Activated T-helper 2 cell treated with anti-CD3 and anti-CD28 coated beads, Interferon-gamma antibody, Interleukin-2, Interleukin-4, amounts not matched to agents 10 μg/mL and 5 μg/mL and 100 μg/mL, durations not matched to agents 14 hours and 24 hours and 36 hours (primary cell): Measurements from ENCODE around the gene PMEPA1. TPM values are rescaled to one million over a fixed set of nuclear protein-coding genes. Genes with fewer than 3 reads are reported as not detected.

Experiments
- DNase-seq: peaks from one replicate; pipeline ENCODE4 v3.0.0; 2021; ENCODE audit warnings: low spot score
- H3K27ac Mint-ChIP-seq: one replicate; pipeline ENCODE4 v1.8.0; 2021; ENCODE audit warnings: mixed read lengths
- H3K27me3 Mint-ChIP-seq: one replicate; pipeline ENCODE4 v1.8.0; 2021; ENCODE audit warnings: low read depth, mixed read lengths
- H3K36me3 Mint-ChIP-seq: one replicate; pipeline ENCODE4 v1.8.0; 2021; ENCODE audit warnings: low read depth, mixed read lengths
- H3K4me1 Mint-ChIP-seq: one replicate; pipeline ENCODE4 v1.8.0; 2021; ENCODE audit warnings: low read depth, mixed read lengths
- H3K4me3 Mint-ChIP-seq: one replicate; pipeline ENCODE4 v1.8.0; 2021; ENCODE audit warnings: low read depth, mild to moderate bottlenecking, moderate library complexity, mixed read lengths
- H3K9me3 Mint-ChIP-seq: one replicate; pipeline ENCODE4 v1.8.0; 2021; ENCODE audit warnings: mixed read lengths
- intact Hi-C: fragments of 100-400 bp; cut with micrococcal nuclease; formaldehyde crosslinking; loops from one replicate; pipeline ENCODE4 v1.15.1; 2023
- total RNA-seq: library from RNA; stranded (reverse); gene quantifications from 2 replicates; pipeline ENCODE4 v1.2.3, GENCODE V29; 2022

The PMEPA1 gene
- total RNA-seq, 1 donor from 2014 or later, result 1.1 TPM

DNA sequence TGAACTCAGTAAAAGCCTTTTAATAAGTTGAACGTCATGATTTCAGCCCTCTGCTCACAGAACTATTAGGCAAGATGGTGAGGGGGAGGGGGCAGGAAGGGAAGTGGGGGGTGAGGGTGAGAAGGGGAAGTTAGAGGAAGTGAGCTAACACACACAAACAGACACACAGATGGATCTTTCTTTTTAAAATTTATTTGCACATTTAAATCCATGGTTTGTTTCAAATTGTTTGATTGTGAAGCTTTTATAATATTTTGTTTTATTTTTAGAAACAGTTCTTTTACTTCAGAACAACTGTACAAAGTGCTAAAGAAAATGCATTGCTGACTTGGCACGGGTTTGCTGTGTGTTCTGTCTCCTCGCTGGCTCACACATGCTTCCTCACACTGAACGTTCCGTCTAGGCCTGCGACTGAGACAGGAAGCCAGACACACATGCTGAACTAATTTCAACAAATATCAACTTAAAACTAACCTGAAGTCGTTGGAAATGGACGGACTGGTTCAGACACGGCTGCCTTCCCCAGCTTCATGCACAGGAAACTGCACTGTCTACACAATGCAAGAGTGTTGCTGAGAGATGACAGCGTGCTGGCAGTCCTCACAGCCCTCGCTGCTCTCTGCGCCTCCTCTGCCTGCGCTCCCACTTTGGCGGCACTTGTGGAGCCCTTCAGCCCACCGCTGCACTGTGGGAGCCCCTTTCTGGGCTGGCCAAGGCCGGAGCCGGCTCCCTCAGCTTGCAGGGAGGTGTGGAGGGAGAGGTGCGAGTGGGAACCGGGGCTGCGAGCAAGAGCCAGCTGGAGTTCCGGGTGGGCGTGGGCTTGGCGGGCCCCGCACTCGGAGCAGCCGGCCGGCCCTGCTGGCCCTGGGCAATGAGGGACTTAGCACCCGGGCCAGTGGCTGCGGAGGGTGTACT is 81.5 kb downstream of the PMEPA1 start:
- Mint-ChIP-seq H3K27me3 (peaks cover 39% of the 10 kb centered on the region), H3K27ac (peak overlapping the region; percentile 98), H3K9me3 (peaks cover 22% of the 10 kb centered on the region), H3K36me3 (peaks cover 13% of the 10 kb centered on the region), H3K4me3 (peak overlapping the region; percentile 66), H3K4me1 (peaks cover 42% of the 10 kb centered on the region)
- intact Hi-C loops, result loop anchor here (1.0 kb wide), 1 partner anchor 9 kb away; no protein-coding TSS in a partner anchor
- DNase-seq, result no peak

GRCh38 chr20:57627339-57627738 is 82.5 kb downstream of the PMEPA1 start:
- Mint-ChIP-seq H3K27ac (no peak overlapping the region), H3K9me3 (peaks cover 22% of the 10 kb centered on the region), H3K36me3 (peaks cover 13% of the 10 kb centered on the region), H3K4me1 (peaks cover 43% of the 10 kb centered on the region), H3K27me3 (peaks cover 30% of the 10 kb centered on the region), H3K4me3 (no peak overlapping the region)
- no peak for DNase-seq
- intact Hi-C loops, result no loop called here

GRCh38 chr20:57625978-57626377 is 83.8 kb downstream of the PMEPA1 start:
- Mint-ChIP-seq H3K36me3 (peaks cover 13% of the 10 kb centered on the region), H3K4me1 (peaks cover 47% of the 10 kb centered on the region), H3K4me3 (no peak overlapping the region), H3K27ac (no peak overlapping the region), H3K9me3 (peaks cover 22% of the 10 kb centered on the region), H3K27me3 (peaks cover 19% of the 10 kb centered on the region)
- DNase-seq, result no peak
- intact Hi-C loops, result no loop called here

DNA sequence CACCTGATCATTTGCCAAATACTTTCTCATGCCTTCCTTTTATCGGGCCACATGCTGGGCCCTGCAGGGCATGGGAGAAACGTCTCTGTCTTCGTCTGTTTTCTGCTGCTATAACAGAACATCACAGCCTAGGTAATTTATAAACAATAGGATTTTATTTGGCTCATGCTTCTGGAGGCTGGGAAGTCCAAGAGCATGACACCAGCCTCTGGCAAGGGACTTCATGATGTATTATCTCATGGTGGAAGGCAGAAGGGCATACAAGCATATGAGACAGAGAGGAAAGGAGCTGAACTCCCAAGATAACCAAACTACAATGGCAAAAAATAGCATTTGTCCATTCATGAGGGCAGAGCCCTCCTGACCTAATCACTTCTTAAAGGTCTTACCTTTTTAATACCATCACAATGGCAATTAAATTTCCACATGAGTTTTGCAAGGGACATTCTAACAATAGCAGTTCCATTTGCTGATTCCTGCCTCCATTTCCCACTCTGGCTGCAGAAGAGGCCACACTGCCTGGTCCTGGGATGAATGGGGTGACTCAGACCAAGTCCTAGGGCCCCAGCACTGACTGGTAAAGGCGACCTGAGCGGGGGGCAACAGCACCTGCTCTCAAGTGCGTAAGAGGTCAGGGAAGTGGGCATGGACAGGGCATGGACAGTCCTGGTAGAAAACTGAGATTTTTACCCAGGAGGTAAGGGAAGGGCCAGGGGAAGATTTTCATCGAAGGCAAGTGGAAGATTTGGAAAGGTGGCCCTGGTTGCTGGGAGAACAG is 84.4 kb downstream of the PMEPA1 start:
- intact Hi-C loops, result no loop called here
- Mint-ChIP-seq H3K36me3 (peaks cover 13% of the 10 kb centered on the region), H3K4me1 (peaks cover 49% of the 10 kb centered on the region), H3K4me3 (no peak overlapping the region), H3K27me3 (peaks cover 14% of the 10 kb centered on the region), H3K27ac (no peak overlapping the region), H3K9me3 (peaks cover 21% of the 10 kb centered on the region)
- no peak for DNase-seq

GRCh38 chr20:57624124-57624523 is 85.7 kb downstream of the PMEPA1 start:
- intact Hi-C loops, result no loop called here
- H3K27ac Mint-ChIP-seq, result no peak overlapping the region
- H3K4me1 Mint-ChIP-seq, result peaks cover 48% of the 10 kb centered on the region
- H3K9me3 Mint-ChIP-seq, result peaks cover 16% of the 10 kb centered on the region
- DNase-seq, result no peak
- H3K36me3 Mint-ChIP-seq, result peaks cover 13% of the 10 kb centered on the region
- peaks cover 9% of the 10 kb centered on the region for H3K27me3 Mint-ChIP-seq
- no peak overlapping the region for H3K4me3 Mint-ChIP-seq

- H3K4me3 Mint-ChIP-seq, result no peak overlapping the region
- peaks cover 9% of the 10 kb centered on the region for H3K27me3 Mint-ChIP-seq
- H3K4me1 Mint-ChIP-seq, result peaks cover 54% of the 10 kb centered on the region
- peaks cover 16% of the 10 kb centered on the region for H3K9me3 Mint-ChIP-seq
- peak; percentile 55 for DNase-seq
- intact Hi-C loops, result no loop called here
- peaks cover 13% of the 10 kb centered on the region for H3K36me3 Mint-ChIP-seq
- no peak overlapping the region for H3K27ac Mint-ChIP-seq
Measured at GRCh38 chr20:57622579-57623381, 87.0 kb downstream of the PMEPA1 start.

- Mint-ChIP-seq H3K9me3 (peaks cover 16% of the 10 kb centered on the region), H3K4me1 (peaks cover 54% of the 10 kb centered on the region), H3K4me3 (no peak overlapping the region), H3K27ac (no peak overlapping the region), H3K27me3 (peaks cover 12% of the 10 kb centered on the region), H3K36me3 (peaks cover 13% of the 10 kb centered on the region)
- intact Hi-C loops, result no loop called here
- no peak for DNase-seq
Measured at GRCh38 chr20:57622201-57622570, 87.6 kb downstream of the PMEPA1 start.

DNA sequence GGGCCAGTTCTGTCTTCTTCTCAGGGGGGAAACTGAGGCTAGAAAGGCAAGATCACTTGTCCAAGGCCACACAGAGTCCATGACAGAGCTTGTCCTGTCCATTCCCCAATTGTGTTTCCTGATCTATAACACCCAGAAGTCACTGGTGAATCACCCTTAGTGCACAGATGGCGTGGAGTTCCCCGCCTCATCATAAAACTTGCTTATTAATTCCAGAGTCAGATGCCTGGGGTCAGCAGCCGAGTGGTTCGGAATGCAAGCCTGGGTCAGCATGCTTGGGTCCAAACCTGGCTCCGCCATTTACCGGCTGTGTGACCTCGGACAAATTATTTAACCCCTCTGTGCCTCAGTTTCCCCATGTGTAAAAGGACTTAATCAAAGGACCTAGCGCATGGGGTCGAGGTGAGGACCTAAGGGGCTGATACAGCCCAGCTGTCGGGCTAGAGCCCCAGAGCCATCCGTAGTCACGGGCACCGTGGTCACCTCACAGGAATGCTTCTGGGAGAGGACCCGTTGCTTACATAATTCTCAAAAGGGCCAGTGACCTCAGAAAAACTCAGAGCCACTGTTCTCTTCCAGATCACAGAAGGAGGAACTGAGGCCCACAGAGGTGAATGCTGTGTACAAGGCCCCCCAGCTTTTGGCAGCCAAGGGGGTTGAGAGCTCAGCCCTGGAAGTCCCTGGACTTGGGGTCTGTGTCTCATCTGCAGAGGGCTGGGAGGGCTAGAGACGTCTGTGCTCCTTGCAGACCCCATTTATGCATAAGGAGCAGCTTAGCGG is 88.2 kb downstream of the PMEPA1 start:
- no peak for DNase-seq
- intact Hi-C loops, result no loop called here
- Mint-ChIP-seq H3K27ac (peak overlapping the region; percentile 57), H3K27me3 (peaks cover 17% of the 10 kb centered on the region), H3K4me1 (peaks cover 56% of the 10 kb centered on the region), H3K36me3 (peaks cover 12% of the 10 kb centered on the region), H3K9me3 (peaks cover 16% of the 10 kb centered on the region), H3K4me3 (peak overlapping the region; percentile 65)

- Mint-ChIP-seq H3K27ac (peak overlapping the region; percentile 57), H3K36me3 (peaks cover 7% of the 10 kb centered on the region), H3K27me3 (peaks cover 17% of the 10 kb centered on the region), H3K4me1 (peaks cover 50% of the 10 kb centered on the region), H3K9me3 (peaks cover 16% of the 10 kb centered on the region), H3K4me3 (peak overlapping the region; percentile 65)
- DNase-seq, result no peak
- intact Hi-C loops, result no loop called here
Measured at GRCh38 chr20:57620999-57621398, 88.8 kb downstream of the PMEPA1 start.

GRCh38 chr20:57620274-57620990 is 89.4 kb downstream of the PMEPA1 start, which contains the start of gene ZBP1:
ZBP1 (minus strand) TSS chr20:57620426; CDS start chr20:57620295, 131 bp downstream.
- intact Hi-C loops, result no loop called here
- peaks cover 17% of the 10 kb centered on the region for H3K27me3 Mint-ChIP-seq
- peaks cover 4% of the 10 kb centered on the region for H3K36me3 Mint-ChIP-seq
- DNase-seq, result peak; percentile 67
- H3K4me3 Mint-ChIP-seq, result peak within 1 kb of the TSS; percentile 65
- H3K27ac Mint-ChIP-seq, result peak within 1 kb of the TSS; percentile 91
- peaks cover 47% of the 10 kb centered on the region for H3K4me1 Mint-ChIP-seq
- H3K9me3 Mint-ChIP-seq, result peaks cover 12% of the 10 kb centered on the region

- peak; percentile 77 for DNase-seq
- Mint-ChIP-seq H3K4me3 (peak overlapping the region; percentile 65), H3K4me1 (peaks cover 47% of the 10 kb centered on the region), H3K36me3 (peaks cover 4% of the 10 kb centered on the region), H3K9me3 (peaks cover under 1% of the 10 kb centered on the region), H3K27ac (peak overlapping the region; percentile 91), H3K27me3 (peaks cover 17% of the 10 kb centered on the region)
- intact Hi-C loops, result loop anchor here (1.0 to 5.0 kb wide), 4 partner anchors 9 to 227 kb away; partner anchors contain the start of gene RBM38
Measured at GRCh38 chr20:57619051-57619831, 90.6 kb downstream of the PMEPA1 start.
